ENCODE data around the gene TMEM53.

DNA sequence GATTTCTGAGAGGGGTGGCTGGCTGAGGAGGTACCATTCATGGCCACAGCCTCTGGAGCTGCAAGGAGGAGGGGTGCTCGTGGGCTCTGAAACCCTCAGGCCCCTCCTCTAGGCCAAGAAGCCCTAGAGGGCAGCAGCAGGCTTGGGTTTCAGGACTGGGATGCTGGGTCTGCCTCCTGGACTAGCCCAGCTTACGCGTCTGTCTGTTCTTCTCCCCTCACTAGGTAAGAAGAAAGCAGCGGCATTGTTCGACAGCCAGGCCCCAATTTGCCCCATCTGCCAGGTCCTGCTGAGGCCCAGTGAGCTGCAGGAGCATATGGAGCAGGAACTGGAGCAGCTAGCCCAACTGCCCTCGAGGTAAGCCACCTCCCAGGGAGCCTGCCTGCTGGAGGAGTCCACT is 60.3 kb downstream of the TMEM53 start:
- TF ChIP-seq POLR2A (IDR thresholded peaks at IDR 0.05), result no peak
- TF ChIP-seq, protein P1, sequence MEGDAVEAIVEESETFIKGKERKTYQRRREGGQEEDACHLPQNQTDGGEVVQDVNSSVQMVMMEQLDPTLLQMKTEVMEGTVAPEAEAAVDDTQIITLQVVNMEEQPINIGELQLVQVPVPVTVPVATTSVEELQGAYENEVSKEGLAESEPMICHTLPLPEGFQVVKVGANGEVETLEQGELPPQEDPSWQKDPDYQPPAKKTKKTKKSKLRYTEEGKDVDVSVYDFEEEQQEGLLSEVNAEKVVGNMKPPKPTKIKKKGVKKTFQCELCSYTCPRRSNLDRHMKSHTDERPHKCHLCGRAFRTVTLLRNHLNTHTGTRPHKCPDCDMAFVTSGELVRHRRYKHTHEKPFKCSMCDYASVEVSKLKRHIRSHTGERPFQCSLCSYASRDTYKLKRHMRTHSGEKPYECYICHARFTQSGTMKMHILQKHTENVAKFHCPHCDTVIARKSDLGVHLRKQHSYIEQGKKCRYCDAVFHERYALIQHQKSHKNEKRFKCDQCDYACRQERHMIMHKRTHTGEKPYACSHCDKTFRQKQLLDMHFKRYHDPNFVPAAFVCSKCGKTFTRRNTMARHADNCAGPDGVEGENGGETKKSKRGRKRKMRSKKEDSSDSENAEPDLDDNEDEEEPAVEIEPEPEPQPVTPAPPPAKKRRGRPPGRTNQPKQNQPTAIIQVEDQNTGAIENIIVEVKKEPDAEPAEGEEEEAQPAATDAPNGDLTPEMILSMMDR (IDR thresholded peaks at IDR 0.05), result no peak

Measured in thyroid gland (tissue), 4 donors.